ENCODE data around the gene UMODL1.
"Not testable (repeated sequence)": the region's sequence is repeated elsewhere in the genome, so short reads cannot be mapped to it uniquely, and the experiment has no call there.

Gene UMODL1

DNA sequence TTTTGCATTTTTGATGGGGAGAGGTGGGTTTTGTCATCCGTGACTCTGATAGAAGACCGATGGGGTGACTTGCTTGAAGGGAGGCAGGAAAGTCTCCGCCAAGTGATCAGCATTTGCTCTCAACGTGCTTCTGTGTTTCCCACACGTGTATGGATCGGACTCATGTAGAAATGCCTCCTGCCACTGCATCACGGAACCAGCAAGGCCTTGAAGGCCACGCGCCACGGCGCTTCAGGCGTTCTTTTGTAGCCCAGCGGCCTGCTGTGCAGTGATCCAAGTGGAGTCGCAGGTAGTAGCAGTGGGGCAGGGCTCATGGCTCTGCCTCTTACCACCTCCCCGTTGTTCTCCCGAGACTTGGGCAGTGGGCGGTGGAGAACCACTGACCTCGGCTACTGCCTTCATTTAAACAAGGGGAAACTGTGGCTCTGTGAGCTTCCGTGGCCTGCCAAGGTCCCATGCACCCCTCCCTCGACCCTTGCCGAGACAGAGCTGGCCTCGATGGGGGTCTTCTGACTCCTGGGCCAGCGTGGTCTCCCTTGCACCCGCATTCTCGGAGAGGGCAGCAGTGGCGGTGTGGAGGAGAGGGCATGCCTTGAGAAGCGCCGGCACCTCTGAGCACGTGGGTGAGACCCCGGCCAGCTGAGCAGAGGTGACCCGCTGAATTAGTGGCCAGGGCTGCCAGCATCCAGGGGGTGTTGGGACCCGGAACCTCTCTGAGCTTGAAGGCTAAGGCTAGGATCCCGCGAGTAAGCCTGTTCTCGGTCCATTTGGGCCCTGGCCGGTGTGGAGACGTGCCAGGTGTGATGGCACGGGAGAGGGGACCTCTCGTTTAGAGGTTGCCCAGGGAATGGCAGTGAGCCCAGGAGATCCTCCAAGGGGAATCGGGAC lies 101.7 kb downstream of the UMODL1 start:
- DNase-seq: no peak

DNA sequence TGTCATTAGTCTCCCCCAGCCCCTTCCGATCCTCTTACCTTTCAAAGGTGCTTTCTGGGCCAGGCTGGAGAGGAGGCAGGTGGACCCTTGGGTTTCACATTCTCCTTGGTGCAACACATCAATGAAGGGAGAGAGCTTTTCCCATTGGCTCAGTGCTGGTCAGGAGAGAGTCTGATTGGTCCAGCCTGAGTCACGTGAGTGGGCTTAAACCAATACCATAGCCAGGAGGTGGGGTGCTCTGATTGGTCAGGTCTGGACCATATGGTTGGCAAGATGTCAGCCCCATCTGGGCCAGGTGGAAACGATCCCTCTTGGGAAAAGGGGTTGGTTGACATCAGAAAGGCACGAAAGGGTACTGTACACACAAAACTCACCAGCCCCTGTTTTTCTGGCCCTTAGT lies 103.1 kb downstream of the UMODL1 start:
- no peak for DNase-seq

DNA sequence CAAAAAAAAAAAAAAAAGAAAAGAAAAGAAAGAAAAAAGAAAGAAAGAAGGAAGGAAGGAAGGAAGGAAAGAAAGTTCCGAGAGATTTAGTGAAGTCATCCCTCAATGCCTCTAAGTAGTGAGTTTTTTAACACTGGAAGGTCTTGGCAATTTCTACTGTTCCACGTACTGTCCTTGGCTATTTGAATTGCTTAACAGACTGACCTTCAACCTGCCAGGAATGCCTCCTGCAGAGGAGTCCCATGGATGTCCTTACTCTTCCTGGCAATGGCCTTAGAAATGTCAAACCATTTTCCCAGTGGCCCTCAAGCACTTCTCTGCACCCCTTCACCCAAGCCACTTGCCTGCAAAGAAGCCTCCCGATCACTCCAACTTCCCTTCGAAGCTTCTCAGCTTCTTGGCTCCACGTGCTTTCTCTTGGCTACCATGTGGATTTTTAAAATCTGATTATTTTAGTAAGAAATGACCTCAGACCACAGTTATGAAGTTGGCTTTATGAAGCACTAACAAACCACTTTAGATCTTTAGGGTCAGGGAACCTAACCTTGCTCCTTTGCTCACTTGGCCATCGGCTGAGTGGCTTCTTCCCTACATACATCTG lies 104.1 kb downstream of the UMODL1 start:
- DNase-seq: no peak

GRCh38 chr21:42176859-42177258 lies 105.7 kb downstream of the UMODL1 start:
- no peak for DNase-seq

GRCh38 chr21:42179316-42179715 lies 108.2 kb downstream of the UMODL1 start:
- DNase-seq: no peak

DNA sequence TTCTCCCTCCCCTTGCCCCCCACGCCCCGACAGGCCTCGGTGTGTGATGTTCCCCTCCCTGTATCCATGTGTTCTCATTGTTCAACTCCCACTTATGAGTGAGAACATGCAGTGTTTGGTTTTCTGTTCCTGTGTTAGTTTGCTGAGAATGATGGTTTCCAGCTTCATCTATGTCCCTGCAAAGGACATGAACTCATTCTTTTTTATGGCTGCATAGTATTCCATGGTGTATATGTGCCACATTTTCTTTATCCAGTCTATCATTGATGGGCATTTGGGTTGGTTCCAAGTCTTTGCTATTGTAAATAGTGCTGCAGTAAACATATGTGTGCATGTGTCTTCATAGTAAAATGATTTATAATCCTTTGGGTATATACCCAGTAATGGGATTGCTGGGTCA lies 108.9 kb downstream of the UMODL1 start:
- not testable (repeated sequence) for DNase-seq

GRCh38 chr21:42182713-42183371 lies 111.7 kb downstream of the UMODL1 start:
- DNase-seq: no peak

DNA sequence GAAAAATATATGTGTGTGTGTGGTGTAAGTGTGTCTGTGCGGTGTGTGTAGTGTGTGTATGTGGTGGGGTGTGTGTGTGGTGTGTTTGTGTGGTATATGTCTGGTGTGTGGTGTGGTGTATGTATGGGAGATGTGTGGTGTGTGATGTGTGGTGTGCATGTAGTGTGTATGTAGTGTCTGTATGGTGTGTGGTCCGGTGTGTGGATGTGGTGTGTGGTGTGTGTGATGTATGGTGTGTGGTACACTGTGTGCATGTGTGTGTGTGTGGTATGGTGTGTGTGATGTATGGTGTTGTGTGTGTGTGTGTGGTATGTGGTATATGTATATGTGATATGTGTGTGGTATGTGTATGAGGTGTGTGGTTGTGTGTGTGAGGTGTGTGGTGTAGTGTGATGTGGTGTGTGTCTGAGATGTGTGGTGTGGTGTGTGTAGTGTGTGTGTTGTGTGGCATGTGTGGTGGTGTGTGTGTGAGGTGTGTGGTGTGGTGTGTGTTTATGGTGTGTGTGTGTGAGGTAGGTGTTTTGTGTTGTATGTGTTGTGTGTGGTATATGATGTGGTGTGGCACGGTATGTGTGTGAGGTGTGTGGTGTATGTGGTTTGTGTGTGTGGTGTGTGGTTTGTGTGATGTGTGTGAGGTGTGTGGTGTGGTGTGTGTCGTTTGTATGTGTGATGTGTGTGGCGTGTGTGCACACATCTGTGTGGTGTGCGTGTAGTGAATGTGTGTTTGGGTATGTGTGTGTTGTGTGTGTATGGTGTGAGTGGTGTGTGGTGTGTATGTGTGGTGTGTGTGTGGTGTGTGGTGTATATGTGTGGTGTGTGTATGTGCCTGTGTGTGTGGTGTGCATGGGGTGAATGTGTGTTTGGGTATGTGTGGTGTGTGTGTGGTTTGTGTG lies 112.5 kb downstream of the UMODL1 start:
- DNase-seq: no peak

DNA sequence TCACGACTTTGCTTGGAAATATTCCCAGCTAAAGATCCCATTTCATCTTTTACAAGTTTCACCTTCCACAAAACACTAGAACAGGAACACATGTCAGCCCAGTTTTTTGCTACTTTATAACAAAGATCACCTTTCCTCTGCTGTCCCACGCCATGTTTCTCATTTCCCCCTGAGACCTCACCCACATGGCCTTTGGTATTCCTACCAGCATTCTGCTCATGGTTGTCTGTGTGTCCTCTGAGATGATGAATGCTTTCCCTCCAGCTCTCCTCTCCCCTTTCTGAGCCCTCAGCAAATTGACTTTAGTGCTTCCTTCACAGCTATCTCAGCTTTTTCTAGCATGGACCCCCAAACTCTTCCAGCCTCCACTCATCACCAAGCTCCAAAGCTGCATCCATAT lies 115.5 kb downstream of the UMODL1 start:
- DNase-seq: no peak

- peak; percentile 96 to 97 for DNase-seq
Measured at GRCh38 chr21:42187976-42188653, 117.0 kb downstream of the UMODL1 start.

DNA sequence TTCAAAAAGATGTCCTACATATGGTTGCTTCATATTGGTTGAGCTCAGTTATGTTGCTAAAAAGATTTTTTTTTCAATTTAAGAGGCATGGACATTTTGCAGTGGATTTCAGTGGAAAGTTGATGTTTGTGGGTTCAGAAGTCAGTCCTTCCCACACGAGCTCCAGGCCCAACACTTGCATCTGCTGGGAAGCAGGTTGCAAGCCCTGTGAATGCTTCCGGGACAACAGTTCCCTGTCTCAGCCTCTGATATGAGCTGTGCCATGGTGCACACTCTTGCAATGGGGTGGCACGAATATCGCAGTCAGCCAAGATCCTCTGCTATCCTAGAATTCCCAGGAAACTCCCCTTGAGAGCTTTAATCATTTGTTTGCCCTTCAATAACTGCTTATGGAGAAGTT lies 117.5 kb downstream of the UMODL1 start:
- no peak for DNase-seq

- no peak for DNase-seq
Measured at GRCh38 chr21:42189431-42189830, 118.3 kb downstream of the UMODL1 start.

- no peak for DNase-seq
Measured at GRCh38 chr21:42189860-42190485, 118.9 kb downstream of the UMODL1 start.

DNA sequence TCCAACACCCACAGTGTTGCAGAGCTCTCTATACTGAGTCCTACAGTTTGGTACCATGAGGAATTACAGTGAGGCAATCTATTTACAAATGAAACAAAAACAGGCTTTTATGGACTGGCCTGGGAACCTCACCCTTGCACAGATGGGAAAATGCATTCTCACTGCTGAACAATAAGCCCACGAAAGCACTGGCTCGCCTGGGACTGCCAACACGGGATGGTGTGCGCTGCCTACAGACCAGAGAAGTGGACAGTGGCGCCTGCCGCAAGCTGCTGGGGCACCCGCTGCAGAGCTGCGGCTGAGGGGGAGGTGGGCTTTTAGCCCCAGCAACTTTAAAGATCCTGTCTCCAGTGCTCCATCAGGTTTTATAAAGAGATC lies 119.4 kb downstream of the UMODL1 start:
- DNase-seq: no peak

GRCh38 chr21:42191064-42191463 lies 119.9 kb downstream of the UMODL1 start:
- DNase-seq: no peak

DNA sequence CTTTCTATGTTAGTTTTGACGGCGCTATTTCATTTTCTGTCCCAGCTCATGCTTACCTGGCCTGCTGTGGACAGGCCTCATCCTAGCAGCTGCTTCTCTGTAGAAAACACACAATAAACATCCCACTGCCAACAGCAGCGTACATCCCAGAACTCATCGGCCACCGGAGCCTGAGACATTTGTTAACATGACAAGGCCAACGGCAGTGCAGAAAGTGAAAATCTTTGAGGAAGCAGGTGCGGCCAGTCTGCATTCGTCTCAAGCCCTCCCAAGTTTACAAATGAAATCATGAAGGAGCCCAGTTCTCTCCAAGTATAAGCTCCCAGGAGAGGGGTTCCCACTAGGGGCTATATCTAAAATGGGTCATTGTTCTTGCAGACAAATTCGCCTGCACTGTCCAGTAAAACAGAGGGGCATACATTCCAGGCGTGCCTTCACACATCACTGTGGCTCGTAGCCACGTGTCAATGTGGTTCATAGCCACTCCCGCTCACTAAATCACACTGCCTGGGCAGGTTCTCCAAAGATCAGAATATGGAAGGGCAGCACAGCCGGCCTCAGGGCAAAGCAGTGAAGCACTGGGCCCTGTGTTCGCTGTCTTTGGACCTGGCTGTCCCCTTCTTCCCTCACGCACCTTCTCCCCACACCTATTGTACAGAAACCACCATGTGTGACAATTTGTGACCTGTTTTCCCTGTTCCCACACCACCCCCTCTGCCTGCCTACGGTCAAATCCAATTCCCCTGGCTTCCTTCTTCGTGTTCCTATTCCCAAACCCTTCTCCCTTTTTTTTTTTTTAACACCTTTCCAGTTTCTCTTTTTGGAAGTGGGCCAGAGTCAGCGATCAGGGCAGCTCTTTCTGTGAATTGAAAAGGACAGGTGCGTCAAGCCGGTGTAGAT lies 120.8 kb downstream of the UMODL1 start:
- DNase-seq: no peak

Measured in Kasumi-1 (cell line).